GM18505 (cell line): ENCODE data around the gene RAB6C.
"Not testable (repeated sequence)": the region's sequence is repeated elsewhere in the genome, so short reads cannot be mapped to it uniquely, and the experiment has no call there.

Experiments
- ATAC-seq: cut with Tn5 transposase; IDR thresholded peaks from one replicate; pipeline ENCODE4 v1.9.1; 2021; ENCODE audit not compliant: unreplicated experiment
- POLR2A ChIP-seq: IDR thresholded peaks from 4 replicates; pipeline ENCODE4 v1.6.1; 2011; ENCODE audit warnings: borderline replicate concordance; ENCODE audit not compliant: insufficient read depth, insufficient read length; ENCODE audit errors: extremely low read depth

Gene RAB6C

GRCh38 chr2:129979629-129980155 lies at the start of gene RAB6C:
Gene RAB6C (plus strand): TSS chr2:129979666. CDS start chr2:129980116, 450 bp downstream.
- not testable (repeated sequence) for ATAC-seq

DNA sequence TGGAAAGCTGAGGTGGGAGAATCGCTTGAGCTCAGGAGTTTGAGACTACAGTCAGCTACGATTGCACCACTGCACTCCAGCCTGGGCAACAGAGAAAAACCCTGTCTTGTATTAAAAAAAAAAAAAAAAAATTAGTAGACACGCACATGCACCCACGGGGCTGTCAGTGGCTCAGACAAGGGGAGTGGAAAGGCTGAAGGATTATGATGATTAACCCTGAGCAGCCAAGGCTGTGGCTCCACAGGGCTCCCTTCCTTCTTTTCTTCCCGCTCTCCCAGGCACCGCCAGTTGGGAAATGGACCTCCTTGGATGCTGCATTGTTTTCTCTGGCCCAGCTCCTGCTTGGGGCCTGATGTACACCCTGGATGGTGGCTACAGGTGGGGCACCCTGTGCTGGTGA lies 49.0 kb upstream of the RAB6C start:
- no peak for ATAC-seq
- TF ChIP-seq POLR2A, result no peak

- not testable (repeated sequence) for ATAC-seq
Observed at GRCh38 chr2:129933387-129933786, 46.1 kb upstream of the RAB6C start.

GRCh38 chr2:129934044-129934822 lies 45.2 kb upstream of the RAB6C start:
- TF ChIP-seq POLR2A, result no peak
- no peak for ATAC-seq

- ATAC-seq, result no peak
- TF ChIP-seq POLR2A, result no peak
Observed at GRCh38 chr2:129935118-129935517, 44.3 kb upstream of the RAB6C start.

DNA sequence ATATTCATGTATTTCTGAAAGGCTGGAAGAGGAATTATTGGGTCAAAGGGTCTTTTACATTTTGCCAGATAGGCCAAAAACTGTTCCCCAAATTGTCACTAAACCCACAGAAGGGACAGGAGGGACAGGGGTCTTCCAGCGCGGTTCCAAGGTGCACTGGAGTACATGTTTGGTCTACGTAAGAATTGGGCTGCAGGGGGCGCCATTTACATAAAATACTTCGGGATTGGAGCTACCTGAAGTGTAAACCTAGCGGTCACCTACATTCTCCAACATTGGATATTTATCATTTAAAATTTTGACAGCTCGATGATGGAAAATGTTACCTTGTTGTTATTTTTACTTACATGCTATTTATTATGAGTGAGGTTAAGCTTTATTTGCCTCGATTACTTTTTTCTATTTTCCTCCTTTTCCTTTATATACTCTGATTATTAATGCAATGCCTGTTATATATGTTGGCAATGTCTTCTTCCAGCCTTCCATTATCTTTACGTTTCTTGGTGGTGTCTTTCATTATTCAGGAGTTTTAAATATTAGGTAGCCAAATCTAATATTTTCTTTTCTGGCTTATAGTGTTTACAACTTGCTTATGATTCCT lies 43.0 kb upstream of the RAB6C start:
- no peak for TF ChIP-seq POLR2A
- no peak for ATAC-seq

GRCh38 chr2:129938850-129939471 lies 40.5 kb upstream of the RAB6C start:
- ATAC-seq, result not testable (repeated sequence)

GRCh38 chr2:129943456-129943855 lies 36.0 kb upstream of the RAB6C start:
- ATAC-seq, result not testable (repeated sequence)

DNA sequence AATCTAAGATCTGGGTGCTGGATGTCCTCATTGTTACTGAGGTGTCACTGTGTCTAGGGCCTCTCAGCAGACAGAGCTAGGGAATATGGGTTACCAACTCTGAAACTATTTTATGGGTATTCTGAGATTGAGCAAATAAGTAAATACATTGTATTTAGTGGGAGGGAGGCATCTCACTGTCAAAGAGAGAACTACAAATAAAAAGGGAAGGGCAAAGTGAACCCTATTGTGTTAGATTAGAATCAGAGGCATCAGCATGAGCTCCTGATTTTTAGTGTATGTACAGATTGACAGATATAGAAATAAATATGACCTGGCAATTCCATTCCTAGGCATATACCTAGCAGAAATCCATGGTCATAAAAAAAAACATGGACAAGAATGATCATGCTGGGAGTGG lies 33.9 kb upstream of the RAB6C start:
- ATAC-seq, result no peak
- TF ChIP-seq POLR2A, result no peak

DNA sequence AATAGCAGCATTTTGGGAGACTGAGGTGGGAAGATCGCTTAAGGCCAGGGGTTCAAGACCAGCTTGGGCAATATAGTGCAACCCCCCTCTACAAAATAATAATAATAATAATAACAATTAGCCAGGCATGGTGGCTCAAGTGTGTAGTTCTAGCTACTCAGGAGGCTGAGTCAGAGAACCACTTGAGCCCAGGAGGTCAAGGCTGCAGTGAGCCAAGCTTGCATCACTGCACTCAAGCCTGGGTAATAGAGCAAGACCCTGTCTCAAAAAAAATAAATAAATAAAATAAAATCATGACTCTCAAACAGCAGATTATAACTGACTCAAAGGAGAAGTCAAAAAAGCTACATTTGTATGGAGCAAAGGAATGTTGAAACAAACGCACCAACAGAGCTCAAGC lies 31.8 kb upstream of the RAB6C start:
- not testable (repeated sequence) for ATAC-seq

DNA sequence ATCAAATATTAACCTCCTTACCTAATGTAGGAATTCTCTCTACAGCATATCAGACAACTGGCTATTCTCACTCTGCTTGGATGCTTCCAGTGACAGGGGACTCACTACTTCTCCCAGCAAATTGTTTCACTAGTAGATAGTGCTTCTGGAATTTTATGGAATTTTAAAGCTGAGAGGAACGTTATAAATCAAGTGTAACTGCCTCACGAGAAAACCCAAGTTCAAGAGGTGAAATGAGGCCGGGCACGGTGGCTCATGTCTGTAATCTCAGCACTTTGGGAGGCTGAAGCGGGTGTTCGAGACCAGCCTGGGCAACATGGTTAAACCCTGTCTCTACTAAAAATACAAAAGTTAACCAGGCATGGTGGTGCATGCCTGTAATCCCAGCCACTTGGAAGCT lies 23.3 kb upstream of the RAB6C start:
- ATAC-seq, result not testable (repeated sequence)

DNA sequence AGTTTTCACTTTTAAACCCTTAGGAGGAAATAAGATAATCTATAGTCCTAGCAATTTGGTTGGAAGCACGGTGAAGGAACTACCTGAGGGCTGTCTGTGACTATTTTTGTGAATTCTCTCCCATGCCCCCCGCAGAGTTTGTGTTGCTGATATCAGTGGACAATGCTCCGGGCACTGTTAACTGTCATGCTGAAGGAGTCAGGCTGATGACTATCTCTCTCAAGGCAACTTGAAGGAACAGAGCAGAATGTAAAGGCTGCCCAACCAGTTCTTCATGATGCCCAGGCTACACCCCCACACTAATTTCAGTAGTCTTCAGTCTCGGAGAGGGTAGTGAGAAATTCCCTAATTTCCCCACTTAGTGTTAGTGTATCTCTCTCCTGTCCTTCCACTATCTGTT lies 21.6 kb upstream of the RAB6C start:
- TF ChIP-seq POLR2A, result no peak
- ATAC-seq, result no peak

GRCh38 chr2:129958736-129959135 lies 20.7 kb upstream of the RAB6C start:
- not testable (repeated sequence) for ATAC-seq

DNA sequence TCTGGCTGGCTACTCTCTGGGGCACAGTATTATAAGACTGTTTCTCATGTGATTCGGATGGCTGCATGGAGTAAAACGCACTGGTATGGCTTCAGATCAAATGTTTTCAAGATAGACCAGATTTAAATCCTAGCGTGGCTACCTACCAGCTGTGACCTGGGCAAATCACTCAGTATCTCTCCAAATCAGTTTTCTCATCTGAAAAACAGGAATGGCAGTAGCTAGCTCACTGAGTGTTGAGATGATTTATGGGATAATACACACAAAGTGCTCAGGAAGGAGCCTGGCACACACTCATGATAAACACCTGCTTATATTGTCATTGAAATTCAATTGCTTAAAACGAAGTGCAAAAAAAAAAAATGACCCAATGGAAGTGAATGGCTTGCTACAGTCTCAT lies 10.9 kb upstream of the RAB6C start:
- ATAC-seq, result not testable (repeated sequence)

- no peak for TF ChIP-seq POLR2A
- no peak for ATAC-seq
Observed at GRCh38 chr2:129975016-129975774, 4.3 kb upstream of the RAB6C start.

- ATAC-seq, result not testable (repeated sequence)
Observed at GRCh38 chr2:129976969-129977368, 2.5 kb upstream of the RAB6C start.
